Measurements from ENCODE around the gene LANCL3.

- no peak for TF ChIP-seq CTCF (IDR thresholded peaks at IDR 0.05; ENCODE audit: insufficient read depth, low read length)
- TF ChIP-seq REST (IDR thresholded peaks at IDR 0.05; ENCODE audit: insufficient replicate concordance, low read depth) = no peak
- no peak for TF ChIP-seq SPI1 (IDR thresholded peaks at IDR 0.05; ENCODE audit: borderline replicate concordance, low read depth)
Measured at GRCh38 chrX:37609727-37610126, 38.3 kb downstream of the LANCL3 start.

All from HL-60 (cell line).